VCaP (cell line): ENCODE results near the gene NDE1.
A peak's percentile ranks its signal among the peaks of the same experiment; 100 is the strongest.
"Not testable (repeated sequence)": the region's sequence is repeated elsewhere in the genome, so short reads cannot be mapped to it uniquely, and the experiment has no call there.

Experiments used
- H3K27ac ChIP-seq: fragments of 450-650 bp; 2 replicates; pipeline ENCODE4 v1.5.1; 2017
- TF ChIP-seq, protein P1 (sequence below): fragments of 450-650 bp; conservative IDR thresholded peaks from 2 replicates; pipeline ENCODE4 v1.5.1; 2017; ENCODE audit warnings: mild to moderate bottlenecking, moderate library complexity

NDE1 gene

DNA sequence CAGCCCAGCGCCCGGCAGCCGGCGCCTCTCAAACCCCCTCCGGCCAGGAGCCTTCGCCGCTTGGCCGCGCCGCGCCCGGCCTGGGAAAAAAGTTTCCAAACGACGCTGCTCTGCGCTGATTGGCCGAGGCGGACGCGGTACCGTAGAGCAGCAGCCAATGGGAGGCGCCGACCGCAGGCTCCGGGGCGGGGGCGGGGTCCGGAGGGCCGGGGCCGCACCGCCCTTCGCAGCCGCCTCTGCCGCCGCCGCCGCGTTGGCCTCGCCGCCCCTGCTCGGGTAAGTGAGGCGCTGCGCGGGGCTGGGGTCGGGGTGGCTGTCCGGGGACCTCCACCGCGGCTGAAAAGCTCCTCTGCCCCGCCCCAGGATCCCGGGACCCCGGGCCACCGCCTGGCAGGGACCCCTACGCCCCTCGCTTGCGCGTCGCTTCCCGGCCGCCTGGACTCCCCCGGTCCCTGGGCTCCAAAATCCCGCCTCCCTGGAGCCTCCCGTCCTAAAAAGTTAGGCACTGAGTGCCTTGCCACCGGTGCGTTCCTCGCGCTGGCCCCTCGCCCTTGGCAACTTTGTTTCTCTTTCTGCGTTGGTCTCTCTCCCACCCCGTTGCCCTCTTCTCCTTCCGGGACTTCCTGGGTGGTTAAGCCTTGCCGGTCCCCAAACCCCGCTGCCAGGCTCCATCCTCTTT, at the start of gene NDE1:
Gene NDE1 (plus strand): TSS at position 227 of the 679 bp plus-strand sequence. CDS start 14,534 bp downstream, outside the sequence.
- TF ChIP-seq, protein P1, sequence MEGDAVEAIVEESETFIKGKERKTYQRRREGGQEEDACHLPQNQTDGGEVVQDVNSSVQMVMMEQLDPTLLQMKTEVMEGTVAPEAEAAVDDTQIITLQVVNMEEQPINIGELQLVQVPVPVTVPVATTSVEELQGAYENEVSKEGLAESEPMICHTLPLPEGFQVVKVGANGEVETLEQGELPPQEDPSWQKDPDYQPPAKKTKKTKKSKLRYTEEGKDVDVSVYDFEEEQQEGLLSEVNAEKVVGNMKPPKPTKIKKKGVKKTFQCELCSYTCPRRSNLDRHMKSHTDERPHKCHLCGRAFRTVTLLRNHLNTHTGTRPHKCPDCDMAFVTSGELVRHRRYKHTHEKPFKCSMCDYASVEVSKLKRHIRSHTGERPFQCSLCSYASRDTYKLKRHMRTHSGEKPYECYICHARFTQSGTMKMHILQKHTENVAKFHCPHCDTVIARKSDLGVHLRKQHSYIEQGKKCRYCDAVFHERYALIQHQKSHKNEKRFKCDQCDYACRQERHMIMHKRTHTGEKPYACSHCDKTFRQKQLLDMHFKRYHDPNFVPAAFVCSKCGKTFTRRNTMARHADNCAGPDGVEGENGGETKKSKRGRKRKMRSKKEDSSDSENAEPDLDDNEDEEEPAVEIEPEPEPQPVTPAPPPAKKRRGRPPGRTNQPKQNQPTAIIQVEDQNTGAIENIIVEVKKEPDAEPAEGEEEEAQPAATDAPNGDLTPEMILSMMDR, result no peak
- peak within 1 kb of the TSS; percentile 54 for H3K27ac ChIP-seq

DNA sequence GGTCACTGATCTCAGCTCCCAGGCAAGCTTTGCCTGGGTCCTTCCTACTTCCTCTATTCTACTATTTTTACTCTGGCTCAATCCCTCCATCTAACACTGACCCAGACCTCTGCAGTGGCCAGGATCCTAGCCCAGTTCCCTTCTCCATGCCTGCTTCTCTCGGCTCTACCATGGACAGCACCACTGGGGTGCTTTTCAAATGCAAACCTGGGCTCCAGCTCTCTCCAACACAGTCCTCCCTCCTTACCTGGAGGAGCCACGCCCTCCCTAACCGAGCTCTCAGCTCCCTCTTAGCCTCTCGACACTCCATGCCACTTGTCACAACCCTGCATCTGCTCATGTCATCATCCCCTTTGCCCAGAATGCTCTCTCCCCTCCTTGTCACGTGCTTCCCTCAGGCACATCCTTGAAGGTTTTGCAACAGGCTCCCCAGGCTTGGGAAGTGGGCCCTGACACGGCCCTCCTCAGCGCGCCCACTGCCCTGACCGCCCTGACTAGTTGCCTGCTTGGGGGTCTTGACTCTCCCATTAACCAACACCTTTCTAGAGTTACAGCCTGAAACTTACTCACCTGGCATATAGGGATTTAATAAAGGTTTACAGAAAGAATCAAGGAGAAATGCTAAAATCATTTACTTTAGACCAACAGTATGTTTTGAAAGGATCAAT, 48.7 kb upstream of the NDE1 start:
- TF ChIP-seq, protein P1, result no peak

DNA sequence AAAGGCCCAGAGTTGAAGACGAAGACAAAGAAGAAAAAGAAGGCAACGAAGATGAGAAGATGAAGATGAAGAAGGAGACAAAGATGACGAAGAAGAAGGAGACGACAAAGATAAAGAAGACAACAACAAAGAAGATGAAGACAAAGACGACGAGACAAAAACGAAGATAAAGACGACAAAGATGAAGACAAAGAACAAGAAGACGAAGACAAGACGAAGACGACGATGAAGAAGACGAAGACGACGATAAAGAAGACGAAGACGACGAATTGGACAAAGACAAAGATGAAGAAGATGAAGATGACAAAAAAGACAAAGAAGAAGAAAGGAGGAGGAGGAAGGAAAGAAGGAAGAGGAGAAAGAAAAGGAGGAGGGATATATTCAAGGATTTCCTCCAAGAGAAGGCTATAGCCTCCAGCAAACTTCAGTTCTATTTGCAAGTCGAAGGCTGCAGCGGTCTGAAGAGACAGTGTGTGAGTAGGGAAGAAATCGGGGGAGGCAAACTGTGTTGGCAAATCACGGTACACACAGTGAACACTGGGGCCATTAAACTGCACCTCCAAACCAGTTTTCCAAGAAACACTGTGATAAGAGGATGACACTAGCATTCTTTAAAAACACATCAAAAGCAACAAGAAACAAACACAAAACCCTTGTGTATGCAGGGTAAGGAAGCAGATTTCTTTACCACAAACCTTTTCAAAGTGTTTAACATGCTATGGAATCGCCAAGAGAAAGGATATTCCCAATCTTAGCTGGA, 47.6 kb upstream of the NDE1 start:
- TF ChIP-seq, protein P1, result no peak
- H3K27ac ChIP-seq, result no peak overlapping the region

More for the DNA sequence above, 48.7 kb upstream of the NDE1 start:
- no peak overlapping the region for H3K27ac ChIP-seq

- TF ChIP-seq, protein P1, result no peak
- no peak overlapping the region for H3K27ac ChIP-seq
Measured at GRCh38 chr16:15604460-15605440, 45.3 kb upstream of the NDE1 start.

DNA sequence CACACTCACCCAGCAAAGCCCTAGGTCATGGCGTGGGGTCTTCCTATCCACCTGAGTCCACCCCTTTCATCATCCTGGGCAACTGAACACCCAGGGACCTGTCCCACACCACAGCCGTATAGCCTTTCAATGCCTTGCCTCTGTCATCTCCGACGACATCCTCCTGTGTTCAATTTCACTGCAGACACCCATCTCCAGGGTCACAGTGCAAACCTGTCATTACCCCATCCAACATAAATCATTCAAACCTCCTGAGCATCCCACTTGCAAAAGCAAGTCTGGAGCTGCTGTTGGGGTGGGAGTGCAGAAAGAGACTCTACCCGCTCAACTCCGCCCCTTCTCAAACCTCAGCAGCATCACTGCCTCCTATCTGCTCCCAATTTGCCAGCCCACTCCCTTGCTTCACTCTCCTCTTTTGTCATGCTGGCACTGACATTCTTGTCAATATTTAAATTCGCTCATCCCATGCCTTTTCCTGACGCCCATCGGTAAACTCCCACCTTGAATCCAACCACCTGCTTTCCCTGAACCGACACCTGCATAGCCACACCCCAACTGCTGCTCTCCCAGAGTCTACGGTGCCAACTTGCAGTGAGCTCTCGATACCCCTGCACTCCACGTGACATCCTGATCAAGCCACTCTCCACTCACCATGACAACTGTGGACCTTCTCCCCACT, 44.1 kb upstream of the NDE1 start:
- TF ChIP-seq, protein P1, result no peak
- no peak overlapping the region for H3K27ac ChIP-seq

DNA sequence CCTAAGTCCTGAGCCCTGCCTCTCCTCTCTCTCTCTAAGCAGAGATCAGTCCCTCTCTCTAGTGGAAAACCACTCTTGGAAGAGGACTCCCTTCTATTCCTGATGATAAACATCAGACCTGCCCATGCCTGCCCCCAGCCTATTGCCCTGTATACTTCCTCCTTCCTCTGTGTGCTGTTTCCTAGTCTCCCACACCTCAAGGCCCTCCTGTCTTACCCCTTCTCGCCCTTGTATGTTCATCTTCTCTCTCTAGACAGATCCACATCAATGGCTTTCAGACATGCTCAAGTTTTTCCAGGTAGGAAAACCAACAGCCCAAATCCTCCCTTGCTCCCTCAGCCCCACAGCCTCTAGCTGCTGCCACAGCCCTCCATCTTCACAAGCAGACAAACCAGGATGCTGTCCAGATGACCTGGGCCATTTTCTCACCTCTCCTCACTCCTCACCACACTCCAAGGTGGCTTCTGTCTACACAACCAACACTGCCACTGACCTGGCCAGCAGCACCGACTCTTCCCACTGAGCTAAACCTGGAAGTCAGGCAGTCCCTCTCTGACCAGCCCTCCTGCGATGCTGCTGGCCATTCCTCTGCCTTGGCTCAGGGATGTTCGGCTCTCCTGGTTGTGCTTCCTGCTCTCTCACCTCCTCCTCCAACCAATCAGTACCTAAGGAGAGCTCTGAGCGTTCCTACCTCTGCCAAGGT, 43.4 kb upstream of the NDE1 start:
- TF ChIP-seq, protein P1, result no peak
- no peak overlapping the region for H3K27ac ChIP-seq

DNA sequence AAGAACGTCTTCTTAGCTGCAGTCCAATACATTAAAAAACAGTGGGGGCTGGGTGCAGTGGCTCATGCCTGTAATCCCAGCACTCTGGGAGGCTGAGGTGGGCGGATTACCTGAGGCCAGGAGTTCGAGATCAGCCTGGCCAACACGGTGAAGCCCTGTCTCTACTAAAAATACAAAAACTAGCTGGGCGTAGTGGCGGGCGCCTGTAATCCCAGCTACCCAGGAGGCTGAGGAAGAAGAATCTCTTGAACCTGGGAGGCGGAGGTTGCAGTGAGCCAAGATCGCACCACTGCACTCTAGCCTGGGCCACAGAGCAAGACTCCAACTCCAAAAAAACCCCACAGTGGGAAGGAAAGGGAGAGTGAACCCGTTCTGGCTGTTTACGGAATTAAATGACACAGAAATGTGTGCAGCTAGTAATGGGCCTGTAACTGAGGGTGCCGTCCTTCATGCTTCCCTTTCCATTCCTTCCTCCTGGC, 42.8 kb upstream of the NDE1 start:
- not testable (repeated sequence) for H3K27ac ChIP-seq
